Measurements from ENCODE around the gene MCUB. TPM values are rescaled to one million over a fixed set of nuclear protein-coding genes. Genes with fewer than 3 reads are reported as not detected.

MCUB gene
- total and polyA plus RNA-seq, 2 of the 13 experiments (the other 11 are each of a cell fraction or from before 2014, with no cell fraction given) = 0.95 to 2.2 TPM

DNA sequence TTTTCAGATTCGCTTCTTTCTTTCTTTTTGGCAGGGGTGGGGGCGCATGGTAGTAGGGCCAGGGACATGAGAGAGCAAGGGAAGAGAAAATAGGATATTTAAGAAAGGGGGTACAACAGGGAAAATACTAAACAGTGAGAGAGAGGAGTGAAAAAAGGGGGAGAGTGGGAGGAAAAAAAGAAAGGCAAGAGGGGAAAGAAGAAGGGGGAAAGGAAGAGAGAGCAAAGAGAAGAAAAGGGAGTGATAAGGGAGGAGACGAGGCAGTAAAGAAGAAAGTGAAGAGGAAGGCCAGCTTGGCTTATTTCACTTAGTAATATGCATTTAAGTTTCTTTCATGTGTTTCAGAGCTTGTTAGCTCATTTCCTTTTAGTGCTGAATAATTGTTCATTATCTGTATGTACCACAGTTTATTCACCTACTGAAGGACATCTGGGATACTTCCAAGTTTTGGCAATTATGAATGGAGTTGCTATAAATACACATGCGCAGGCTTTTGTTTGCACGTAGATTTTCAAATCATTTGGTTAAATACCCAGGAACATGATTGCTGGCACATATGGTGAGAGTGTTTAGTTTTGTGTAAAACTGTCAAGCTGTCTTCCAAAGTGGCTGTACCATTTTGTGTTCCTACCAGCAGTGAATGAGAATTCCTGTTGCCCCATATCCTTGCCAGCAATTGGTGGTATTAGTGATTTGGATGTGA lies 105.9 kb downstream of the MCUB start:
- FAIRE-seq (no peak), DNase-seq (ENCODE audit: low spot score) (no peak), ATAC-seq (no peak)
- BruUV-seq (replicated peaks) = no TSS peak
- intact Hi-C loops (cut with micrococcal nuclease; ENCODE audit: unreplicated experiment) = loop anchor here (1.0 kb wide), 1 partner anchor 50 kb away; no protein-coding TSS in a partner anchor
- ChIA-PET POLR2A (no interaction called here), CTCF (ENCODE audit: low intra/inter-chr PET ratio, low total read pairs) (no interaction called here)
- TF ChIP-seq MEIS2 (CRISPR knock-in tag; IDR thresholded peaks at IDR 0.05) = no peak
- TF ChIP-seq, protein P1, sequence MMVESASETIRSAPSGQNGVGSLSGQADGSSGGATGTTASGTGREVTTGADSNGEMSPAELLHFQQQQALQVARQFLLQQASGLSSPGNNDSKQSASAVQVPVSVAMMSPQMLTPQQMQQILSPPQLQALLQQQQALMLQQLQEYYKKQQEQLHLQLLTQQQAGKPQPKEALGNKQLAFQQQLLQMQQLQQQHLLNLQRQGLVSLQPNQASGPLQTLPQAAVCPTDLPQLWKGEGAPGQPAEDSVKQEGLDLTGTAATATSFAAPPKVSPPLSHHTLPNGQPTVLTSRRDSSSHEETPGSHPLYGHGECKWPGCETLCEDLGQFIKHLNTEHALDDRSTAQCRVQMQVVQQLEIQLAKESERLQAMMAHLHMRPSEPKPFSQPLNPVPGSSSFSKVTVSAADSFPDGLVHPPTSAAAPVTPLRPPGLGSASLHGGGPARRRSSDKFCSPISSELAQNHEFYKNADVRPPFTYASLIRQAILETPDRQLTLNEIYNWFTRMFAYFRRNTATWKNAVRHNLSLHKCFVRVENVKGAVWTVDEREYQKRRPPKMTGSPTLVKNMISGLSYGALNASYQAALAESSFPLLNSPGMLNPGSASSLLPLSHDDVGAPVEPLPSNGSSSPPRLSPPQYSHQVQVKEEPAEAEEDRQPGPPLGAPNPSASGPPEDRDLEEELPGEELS (CRISPR knock-in tag; IDR thresholded peaks at IDR 0.05) = no peak
- TF ChIP-seq PRPF4 (IDR thresholded peaks at IDR 0.05; ENCODE audit: low read depth, low read length, poor library complexity, severe bottlenecking) = no peak
- no peak for TF ChIP-seq HCFC1 (IDR thresholded peaks at IDR 0.05; ENCODE audit: low read depth, low read length)
- TF ChIP-seq MXD4 (CRISPR knock-in tag; IDR thresholded peaks at IDR 0.05) = no peak
- TF ChIP-seq EZH2 (conservative IDR thresholded peaks at IDR 0.05; ENCODE audit: low read depth, low read length) = no peak
- TF ChIP-seq ZNF530 (CRISPR knock-in tag; IDR thresholded peaks at IDR 0.05; ENCODE audit: low read depth) = no peak
- no peak for TF ChIP-seq KDM5B (CRISPR knock-in tag; IDR thresholded peaks at IDR 0.05; ENCODE audit: borderline replicate concordance)
- TF ChIP-seq CBX2 (IDR thresholded peaks at IDR 0.05; ENCODE audit: low read depth, low read length) = no peak
- no peak for TF ChIP-seq CBX2 (CRISPR knock-in tag; IDR thresholded peaks at IDR 0.05; ENCODE audit: low read depth)
- TF ChIP-seq MAZ (IDR thresholded peaks at IDR 0.05; ENCODE audit: borderline replicate concordance, low read depth, low read length) = no peak
- TF ChIP-seq MAZ (CRISPR knock-in tag; IDR thresholded peaks at IDR 0.05; ENCODE audit: low read depth) = no peak
- no peak for TF ChIP-seq ZNF777 (CRISPR knock-in tag; IDR thresholded peaks at IDR 0.05)
- TF ChIP-seq, protein P2, sequence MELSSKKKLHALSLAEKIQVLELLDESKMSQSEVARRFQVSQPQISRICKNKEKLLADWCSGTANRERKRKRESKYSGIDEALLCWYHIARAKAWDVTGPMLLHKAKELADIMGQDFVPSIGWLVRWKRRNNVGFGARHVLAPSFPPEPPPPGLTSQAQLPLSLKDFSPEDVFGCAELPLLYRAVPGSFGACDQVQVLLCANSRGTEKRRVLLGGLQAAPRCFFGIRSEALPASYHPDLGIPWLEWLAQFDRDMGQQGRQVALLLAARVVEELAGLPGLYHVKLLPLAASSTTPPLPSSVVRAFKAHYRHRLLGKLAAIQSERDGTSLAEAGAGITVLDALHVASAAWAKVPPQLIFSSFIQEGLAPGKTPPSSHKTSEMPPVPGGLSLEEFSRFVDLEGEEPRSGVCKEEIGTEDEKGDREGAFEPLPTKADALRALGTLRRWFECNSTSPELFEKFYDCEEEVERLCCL (CRISPR knock-in tag; IDR thresholded peaks at IDR 0.05; ENCODE audit: borderline replicate concordance) = no peak
- no peak for TF ChIP-seq NKX3-1 (CRISPR knock-in tag; IDR thresholded peaks at IDR 0.05)
- no peak for TF ChIP-seq ZNF672 (CRISPR knock-in tag; IDR thresholded peaks at IDR 0.05)
- TF ChIP-seq GTF2F1 (IDR thresholded peaks at IDR 0.05; ENCODE audit: low read length) = no peak
- no peak for TF ChIP-seq ZNF331 (CRISPR knock-in tag; IDR thresholded peaks at IDR 0.05)
- Histone ChIP-seq H3K4me1 (ENCODE audit: insufficient read depth, low read length) (no peaks in the 10 kb centered on the region), H3K9me3 (ENCODE audit: low read length) (no peaks in the 10 kb centered on the region), H3K27me3 (ENCODE audit: control insufficient read depth in 1 of 2, insufficient read depth in 2 of 2, low read length in 2 of 2) (no peaks in the 10 kb centered on the region), H3K4me3 (replicated peaks in 1 of 3; ENCODE audit: insufficient read depth in 1 of 3, low read depth in 2 of 3, low read length in 3 of 3) (no peak overlapping the region), H2AFZ (ENCODE audit: low read length) (no peak overlapping the region), H3K9ac (ENCODE audit: insufficient read depth, low read depth, low read length) (no peak overlapping the region), H3K79me2 (ENCODE audit: insufficient read depth, low read length) (no peaks in the 10 kb centered on the region), H4K20me1 (ENCODE audit: insufficient read depth, low read length) (no peaks in the 10 kb centered on the region), H3K27ac (ENCODE audit: extremely low read length, insufficient read depth, low read length) (no peak overlapping the region), H3K4me2 (ENCODE audit: low read depth, low read length) (no peak overlapping the region), H3K36me3 (replicated peaks in 1 of 2; ENCODE audit: control insufficient read depth in 1 of 2, insufficient read depth in 2 of 2, low read length in 2 of 2) (peaks cover 0 to 9% of the 10 kb centered on the region in 2 experiments; a peak in 1 of 5 replicates)
- in situ Hi-C loops (cut with HindIII; ENCODE audit: extremely low pct_ligation_motif_present, low pct_unique_long_range_greater_than_20kb) = no loop called here
- 75% methylated on average over 5 of the region's 5 CpGs for WGBS (ENCODE audit: low lambda C conversion rate)
